Measurements from ENCODE around the gene INO80C.

The INO80C gene

DNA sequence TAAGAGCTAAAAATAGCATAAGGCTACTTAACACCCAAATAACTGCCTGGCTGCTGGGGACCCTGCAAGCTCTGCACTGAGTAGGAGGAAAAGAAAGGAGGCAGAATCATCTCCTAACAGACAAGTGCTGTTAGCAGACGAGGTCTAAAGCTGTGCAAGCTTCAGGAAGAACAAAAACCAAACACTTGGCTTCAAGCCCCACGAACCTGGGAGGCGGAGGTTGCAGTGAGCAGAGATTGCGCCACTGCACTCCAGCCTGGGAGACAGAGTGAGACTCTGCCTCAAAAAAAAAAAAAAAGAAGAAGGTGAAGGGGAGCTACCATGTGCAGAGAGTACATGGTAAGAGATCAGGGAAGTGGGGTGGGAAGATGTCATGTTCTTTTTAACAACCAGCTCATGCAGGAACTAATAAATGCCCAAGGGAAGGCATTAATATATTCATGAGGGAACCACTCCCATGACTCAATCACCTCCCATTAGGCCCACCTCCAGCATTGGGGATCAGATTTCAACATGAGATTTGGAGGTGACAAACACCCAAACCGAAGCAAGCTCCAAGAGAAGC lies 28.8 kb upstream of the INO80C start:
- peak; percentile 93 for DNase-seq (ENCODE audit: low read depth)
- H3K4me3 ChIP-seq (ENCODE audit: low read depth, low read length), result no peak overlapping the region
- TF ChIP-seq, protein P1, sequence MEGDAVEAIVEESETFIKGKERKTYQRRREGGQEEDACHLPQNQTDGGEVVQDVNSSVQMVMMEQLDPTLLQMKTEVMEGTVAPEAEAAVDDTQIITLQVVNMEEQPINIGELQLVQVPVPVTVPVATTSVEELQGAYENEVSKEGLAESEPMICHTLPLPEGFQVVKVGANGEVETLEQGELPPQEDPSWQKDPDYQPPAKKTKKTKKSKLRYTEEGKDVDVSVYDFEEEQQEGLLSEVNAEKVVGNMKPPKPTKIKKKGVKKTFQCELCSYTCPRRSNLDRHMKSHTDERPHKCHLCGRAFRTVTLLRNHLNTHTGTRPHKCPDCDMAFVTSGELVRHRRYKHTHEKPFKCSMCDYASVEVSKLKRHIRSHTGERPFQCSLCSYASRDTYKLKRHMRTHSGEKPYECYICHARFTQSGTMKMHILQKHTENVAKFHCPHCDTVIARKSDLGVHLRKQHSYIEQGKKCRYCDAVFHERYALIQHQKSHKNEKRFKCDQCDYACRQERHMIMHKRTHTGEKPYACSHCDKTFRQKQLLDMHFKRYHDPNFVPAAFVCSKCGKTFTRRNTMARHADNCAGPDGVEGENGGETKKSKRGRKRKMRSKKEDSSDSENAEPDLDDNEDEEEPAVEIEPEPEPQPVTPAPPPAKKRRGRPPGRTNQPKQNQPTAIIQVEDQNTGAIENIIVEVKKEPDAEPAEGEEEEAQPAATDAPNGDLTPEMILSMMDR (conservative IDR thresholded peaks at IDR 0.05; ENCODE audit: low read depth, low read length), result peak; percentile 27

DNA sequence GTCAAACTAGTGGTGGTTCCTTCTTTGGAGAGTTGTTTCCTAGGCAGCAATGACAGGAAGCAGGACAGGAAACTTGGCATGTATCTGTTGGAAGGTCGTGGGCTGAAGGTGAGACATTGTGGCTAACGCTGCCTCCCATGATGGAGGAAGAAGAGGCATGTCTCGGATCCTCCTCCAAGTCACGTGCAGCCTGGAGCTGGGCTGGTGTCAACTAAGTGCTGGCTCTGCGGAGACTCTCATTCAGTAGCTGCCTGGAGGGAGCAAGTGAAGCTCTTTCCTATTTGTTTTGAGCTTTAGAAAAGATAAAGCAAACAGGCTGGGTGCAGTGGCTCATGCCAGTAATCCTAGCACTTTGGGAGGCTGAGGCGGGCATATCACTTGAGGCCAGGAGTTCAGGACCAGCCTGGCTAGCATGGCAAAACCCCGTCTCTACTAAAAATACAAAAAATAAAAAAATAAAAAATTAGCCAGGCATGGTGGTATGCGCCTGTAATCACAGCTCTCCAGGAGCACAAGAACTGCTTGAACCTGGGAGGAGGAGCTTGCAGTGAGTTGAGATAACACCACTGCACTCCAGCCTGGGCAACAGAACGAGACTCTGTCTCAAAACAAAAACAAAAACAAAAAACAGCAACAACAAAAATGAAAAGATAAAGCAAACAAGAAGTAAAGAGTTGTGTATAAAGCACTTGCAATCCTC lies 28.2 kb upstream of the INO80C start:
- TF ChIP-seq, protein P1 (conservative IDR thresholded peaks at IDR 0.05; ENCODE audit: low read depth, low read length), result no peak
- no peak for DNase-seq (ENCODE audit: low read depth)
- H3K4me3 ChIP-seq (ENCODE audit: low read depth, low read length), result no peak overlapping the region

DNA sequence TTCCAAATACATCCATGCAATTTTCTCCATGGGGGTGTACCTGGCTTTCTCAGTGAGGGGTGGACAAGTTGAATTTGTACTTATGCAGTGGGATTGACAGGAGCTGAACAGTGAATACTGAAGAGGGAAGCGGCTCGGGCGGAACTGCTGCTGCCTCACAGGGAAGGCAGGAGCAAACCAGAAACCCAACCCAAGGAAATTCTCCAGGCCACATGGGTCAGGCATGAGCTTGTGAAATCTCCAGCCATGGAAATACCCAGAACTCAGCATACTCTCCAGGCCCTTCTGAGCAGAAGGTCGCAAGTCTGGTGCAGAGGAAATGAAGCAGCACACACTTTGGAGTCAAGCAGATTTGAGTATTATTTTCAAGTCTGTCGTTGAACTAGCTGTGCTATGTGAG lies 26.5 kb upstream of the INO80C start:
- H3K4me3 ChIP-seq (ENCODE audit: low read depth, low read length), result no peak overlapping the region
- peak; percentile 96 for DNase-seq (ENCODE audit: low read depth)
- TF ChIP-seq, protein P1 (conservative IDR thresholded peaks at IDR 0.05; ENCODE audit: low read depth, low read length), result no peak

DNA sequence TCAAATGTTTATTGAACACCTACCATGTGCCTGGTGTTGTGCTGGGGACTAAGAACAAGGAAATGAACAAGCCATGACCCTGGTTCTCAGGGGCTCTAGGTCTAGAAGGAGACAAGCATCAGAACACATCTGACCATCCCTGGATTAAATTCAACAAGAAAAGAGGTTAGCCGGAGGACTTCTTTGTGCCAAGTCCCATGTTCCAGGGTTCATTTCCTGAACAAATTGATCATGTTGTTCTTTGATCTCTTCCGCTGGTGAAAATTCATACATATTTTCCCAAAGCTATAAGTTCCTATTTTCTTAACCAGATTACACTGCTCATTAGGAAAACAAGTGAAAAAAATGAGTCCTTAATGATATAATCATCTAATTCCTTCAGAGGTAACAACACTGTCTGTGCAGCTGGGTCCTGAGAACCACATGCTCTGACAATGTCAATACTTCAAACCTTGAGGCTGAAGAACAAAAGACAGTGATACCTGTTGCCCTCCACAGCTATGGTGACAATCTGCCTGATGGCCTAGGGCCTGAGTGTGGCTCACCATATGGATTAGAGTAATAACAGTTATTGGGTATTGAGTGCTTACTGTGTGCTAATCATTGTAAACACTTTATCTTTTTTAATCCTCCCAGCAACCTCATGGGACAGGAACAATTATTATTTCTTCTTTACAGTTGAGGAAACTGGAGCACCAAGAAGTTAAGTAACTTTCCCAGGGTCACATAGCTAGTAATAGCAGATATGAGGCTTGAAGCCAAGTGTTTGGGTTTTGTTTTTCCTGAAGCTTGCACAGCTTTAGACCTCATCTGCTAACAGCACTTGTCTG lies 24.6 kb upstream of the INO80C start:
- DNase-seq (ENCODE audit: low read depth), result peak; percentile 85
- H3K4me3 ChIP-seq (ENCODE audit: low read depth, low read length), result no peak overlapping the region
- TF ChIP-seq, protein P1 (conservative IDR thresholded peaks at IDR 0.05; ENCODE audit: low read depth, low read length), result no peak

DNA sequence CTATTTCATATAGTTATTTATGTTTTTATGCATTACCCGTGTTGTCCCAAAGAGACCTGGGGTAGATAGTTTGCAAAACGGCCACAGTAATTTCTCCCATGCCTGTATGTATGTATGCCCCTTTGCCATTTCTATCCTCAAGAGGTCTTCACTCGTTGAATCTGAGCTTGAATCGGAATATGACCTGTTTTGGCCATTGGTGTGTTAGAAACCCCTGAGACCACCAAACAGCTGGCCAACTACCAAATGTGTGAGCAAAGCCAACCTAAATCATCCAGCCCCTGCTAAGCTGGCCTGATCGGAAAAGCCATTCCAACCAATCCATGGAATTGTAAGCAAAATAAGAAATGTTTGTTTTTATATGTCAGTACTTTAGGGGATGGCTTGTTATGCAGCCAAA lies 23.4 kb upstream of the INO80C start:
- H3K4me3 ChIP-seq (ENCODE audit: low read depth, low read length), result no peak overlapping the region
- TF ChIP-seq, protein P1 (conservative IDR thresholded peaks at IDR 0.05; ENCODE audit: low read depth, low read length), result no peak
- DNase-seq (ENCODE audit: low read depth), result no peak

DNA sequence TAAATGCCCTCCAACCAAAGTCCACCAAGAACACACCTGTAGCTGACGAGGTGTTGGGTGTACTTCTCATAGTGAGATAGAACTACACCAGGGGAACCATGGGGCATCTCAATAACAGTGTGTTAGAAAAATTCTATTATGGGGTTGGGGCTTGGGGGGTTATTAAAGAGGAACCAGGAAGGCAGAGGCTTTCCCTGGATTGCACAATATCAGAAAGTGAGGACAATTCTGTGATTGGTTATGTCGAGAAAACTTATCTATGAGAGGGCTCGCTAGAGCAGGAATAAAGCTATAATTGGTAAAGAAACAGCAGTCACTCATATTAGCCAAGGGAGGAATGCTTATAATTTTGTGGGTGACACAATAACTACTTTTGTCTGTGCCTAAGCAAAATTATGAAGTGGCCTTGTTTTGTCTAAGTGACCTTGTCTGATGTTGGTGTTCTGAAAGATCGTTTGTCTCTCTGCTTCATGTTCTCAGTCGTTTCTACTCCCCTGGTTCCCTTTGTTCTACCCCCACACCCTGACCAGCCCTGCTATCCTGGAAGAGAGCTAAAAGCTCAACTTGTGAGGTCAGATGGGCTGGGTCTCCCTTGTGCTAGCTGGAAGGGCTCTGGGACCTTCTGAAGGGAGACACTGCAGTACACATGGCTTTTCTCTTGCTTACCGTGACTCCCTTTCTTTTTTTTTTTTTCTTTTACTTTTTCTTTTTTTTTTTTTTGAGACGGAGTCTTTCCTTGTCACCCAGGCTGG lies 21.6 kb upstream of the INO80C start:
- H3K4me3 ChIP-seq (ENCODE audit: low read depth, low read length), result no peak overlapping the region
- TF ChIP-seq, protein P1 (conservative IDR thresholded peaks at IDR 0.05; ENCODE audit: low read depth, low read length), result no peak
- no peak for DNase-seq (ENCODE audit: low read depth)

All from choroid plexus epithelial cell (primary cell).